GM12878 (cell line): ENCODE data around the gene RB1.

Experiments
- MTA3 ChIP-seq: IDR thresholded peaks from 2 replicates; pipeline ENCODE4 v1.6.1; 2012; ENCODE audit warnings: low read length, inconsistent platforms, borderline replicate concordance
- ZSCAN29 ChIP-seq: fragments of 450-650 bp; IDR thresholded peaks from 2 replicates; pipeline ENCODE4 v1.6.1; 2017; ENCODE audit warnings: mild to moderate bottlenecking, moderate library complexity

DNA sequence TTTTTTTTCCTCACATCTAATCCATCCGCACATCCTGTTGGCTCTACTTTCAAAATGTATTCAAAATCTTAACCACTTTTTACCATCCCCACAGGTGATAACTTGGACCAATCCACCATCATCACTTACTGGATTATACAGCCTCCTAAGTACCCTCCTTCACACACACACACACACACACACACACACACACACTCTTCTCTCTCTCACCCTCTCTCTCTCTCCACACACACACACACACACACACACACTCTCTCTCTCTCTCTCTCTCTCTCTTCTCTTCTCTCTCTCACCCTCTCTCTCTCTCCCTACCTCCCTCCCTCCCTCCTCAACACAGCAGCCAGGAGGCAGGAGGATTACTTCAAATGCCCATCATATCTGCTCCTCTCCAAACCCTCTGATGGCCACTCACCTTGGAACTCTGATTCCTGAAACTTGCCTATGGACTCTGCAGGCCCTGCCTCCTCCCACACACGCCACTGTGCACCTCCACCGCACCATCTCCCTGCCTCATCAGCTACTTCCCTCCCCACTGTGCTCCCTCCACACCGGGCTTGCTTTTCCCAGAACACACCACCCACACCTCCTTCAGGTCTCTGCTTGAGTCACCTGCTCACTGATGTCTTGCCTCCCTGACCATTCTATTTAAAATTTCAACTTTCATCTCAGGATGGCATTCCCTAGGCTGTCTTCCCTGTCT is 189.7 kb downstream of the RB1 start:
- TF ChIP-seq MTA3 (no peak), ZSCAN29 (no peak)
